Measurements from ENCODE around the gene NDRG3. TPM values are rescaled to one million over a fixed set of nuclear protein-coding genes. Genes with fewer than 3 reads are reported as not detected.

NDRG3 gene
- total RNA-seq, 1 donor from 2014 or later = 17.1 TPM

GRCh38 chr20:36606158-36607066, 139.5 kb downstream of the NDRG3 start:
- DNase-seq = no peak

GRCh38 chr20:36605399-36606157, 140.3 kb downstream of the NDRG3 start, which contains the start of gene RAB5IF:
Gene RAB5IF (plus strand): TSS chr20:36605779. CDS start chr20:36605952, 173 bp downstream.
- DNase-seq = peak; percentile 100

- no peak for DNase-seq
Observed at GRCh38 chr20:36604952-36605398, 140.9 kb downstream of the NDRG3 start.

Small RNA genes within 50 kb of the gene (small RNA-seq; reads per million reads assigned to genes)
- gene RF00019 (ENCODE audit: low replicate concordance) = not detected

Other genes starting within 250 kb of the NDRG3 start
- 8.3 TPM for gene MYL9, start 204.6 kb downstream of the NDRG3 start, total RNA-seq
- gene TGIF2, start 172.5 kb downstream of the NDRG3 start, total RNA-seq = 21.7 TPM
- gene RAB5IF, start 140.3 kb downstream of the NDRG3 start, total RNA-seq = 54.2 TPM
- 0.21 TPM for gene SLA2, start 99.9 kb downstream of the NDRG3 start, total RNA-seq
- 10.7 TPM for gene DSN1, start 27.7 kb upstream of the NDRG3 start, total RNA-seq
- gene TLDC2, start 130.0 kb upstream of the NDRG3 start, total RNA-seq = 0.21 TPM
- gene SAMHD1, start 205.6 kb upstream of the NDRG3 start, total RNA-seq = 57.0 TPM